Motor neuron (in vitro differentiated cells): ENCODE measurements around the gene PKIG. TPM values are rescaled to one million over a fixed set of nuclear protein-coding genes. Genes with fewer than 3 reads are reported as not detected.
"Not testable (repeated sequence)": the region's sequence is repeated elsewhere in the genome, so short reads cannot be mapped to it uniquely, and the experiment has no call there.

Source experiments
- ATAC-seq, 8 experiments: fragments of 200-7000 bp; cut with Tn5 transposase; replicated peaks in 6 of 8; 2 replicates each; pipeline ENCODE4 v1.8.0; 2021; ENCODE audit warnings: mild to moderate bottlenecking in 8 of 8, moderate library complexity in 8 of 8
- H3K27ac ChIP-seq, 2 donors: fragments of 250-450 bp; sonication (Bioruptor Pico); 2 replicates each; pipeline ENCODE4 v1.9.0; 2021; ENCODE audit warnings: antibody characterized with exemption in 2 of 2, mild to moderate bottlenecking in 2 of 2, moderate library complexity in 1 of 2
- H3K4me1 ChIP-seq, 2 donors: fragments of 250-450 bp; sonication (Bioruptor Pico); replicated peaks in 1 of 2; 2 replicates each; pipeline ENCODE4 v1.6.1; 2021; ENCODE audit warnings: antibody characterized with exemption in 2 of 2, mild to moderate bottlenecking in 2 of 2, moderate library complexity in 1 of 2
- H3K4me3 ChIP-seq, 5 donors: fragments of 250-450 bp; sonication (Bioruptor Pico); 2 replicates each; pipeline ENCODE4 v1.9.0; 2021; ENCODE audit warnings: antibody characterized with exemption in 5 of 5, mild to moderate bottlenecking in 5 of 5, moderate library complexity in 4 of 5
- WGBS, 10 experiments: fragments of 450-650 bp; shearing (Covaris generic); methylation state at CpG; one replicate each; pipeline ENCODE4 v1.0.0; 2022; 5-methylcytosine and 5-hydroxymethylcytosine counted together
- in situ Hi-C, 9 experiments: fragments of 400-800 bp; cut with MboI; loops; one replicate each; pipeline ENCODE4 v1.15.0; 2021; ENCODE audit warnings: low sequenced_read_pairs in 9 of 9, low pct_unique_long_range_greater_than_20kb in 2 of 9; ENCODE audit not compliant: unreplicated experiment in 9 of 9
- total RNA-seq, 8 experiments: library from RNA; unstranded; fragments of 300-600 nt; gene quantifications; 2 replicates each; pipeline versions ENCODE4 v1.2.3 to v1.2.4, GENCODE V29; 2022

PKIG gene
- total RNA-seq, 8 experiments from 2014 or later: 16.5 to 92.6 (median 28.5) TPM

DNA sequence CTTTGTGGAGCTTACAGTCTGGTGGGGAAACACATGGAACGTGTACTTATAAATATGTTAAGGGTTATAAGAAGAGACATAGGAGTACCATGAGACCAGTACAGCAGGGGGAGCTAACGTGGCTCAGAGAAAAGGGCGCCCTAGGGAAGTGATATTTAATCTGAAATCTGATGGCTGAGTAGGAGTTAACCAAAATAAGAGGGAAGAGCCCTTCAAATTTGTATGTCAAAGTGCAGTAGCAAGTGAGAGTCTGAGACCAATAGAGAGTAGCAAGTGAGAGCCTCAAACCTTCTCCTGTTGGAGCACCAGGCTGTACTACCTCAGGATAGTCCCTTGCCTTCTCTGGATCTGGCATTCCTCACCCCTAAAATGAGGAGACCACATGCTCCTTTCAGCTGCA, 6.1 kb upstream of the PKIG start:
- in situ Hi-C loops: no loop called here
- H3K4me3 ChIP-seq: no peak overlapping the region
- ATAC-seq: peak in 2 of 8 experiments; percentile 10 to 56
- no peak overlapping the region for H3K27ac ChIP-seq
- 54 to 100% (median 89%) methylated on average over 2 to 3 of the region's 3 CpGs; no CpG with 5 or more reads in 4 of the 10 experiments for WGBS, 10 experiments
- H3K4me1 ChIP-seq: peaks cover 8 to 25% of the 10 kb centered on the region in 2 donors

DNA sequence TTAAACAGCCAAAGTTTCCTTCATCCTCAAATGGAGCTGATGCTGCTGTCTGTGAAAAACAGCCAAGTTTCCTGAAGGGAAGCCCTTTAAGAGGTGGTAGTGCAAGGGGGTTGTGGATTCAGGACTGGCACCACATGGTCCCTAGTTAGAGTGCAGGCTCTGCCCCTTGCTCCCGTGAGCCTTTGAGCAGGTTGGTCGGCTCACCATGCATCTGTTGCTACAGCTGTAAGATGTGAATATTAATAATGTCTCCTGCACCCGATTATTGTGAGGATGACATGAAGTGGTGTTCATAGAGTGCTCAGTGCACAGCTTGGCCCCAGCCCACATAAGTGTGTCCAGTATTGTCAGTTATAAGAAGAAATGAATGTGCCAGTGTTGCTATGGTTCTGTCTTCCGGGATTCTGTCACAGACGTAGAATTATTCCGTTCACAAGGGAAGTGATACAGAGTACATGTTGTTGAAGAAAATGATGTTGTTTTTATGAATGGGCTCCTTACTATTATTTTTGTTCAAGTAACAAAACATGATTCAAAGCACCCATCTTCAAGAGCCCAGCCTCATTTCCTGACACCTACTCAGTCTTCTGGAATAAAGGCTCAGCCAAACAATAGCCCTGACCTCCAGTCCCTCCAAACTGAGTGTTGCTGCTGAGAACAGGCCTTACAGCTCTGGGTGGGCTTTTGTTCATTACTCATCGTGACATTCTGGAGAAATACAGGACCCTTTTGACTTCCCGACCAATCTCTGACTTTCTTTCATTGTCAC, 2.9 kb upstream of the PKIG start:
- Histone ChIP-seq H3K27ac (peak overlapping the region in 1 of 2 donors; percentile 52), H3K4me3 (no peak overlapping the region), H3K4me1 (peaks cover 8 to 31% of the 10 kb centered on the region in 2 donors)
- peak in 5 of 8 experiments; percentile 51 to 81 (median 62) for ATAC-seq
- in situ Hi-C loops: no loop called here
- 0 to 92% (median 19%) methylated on average over 1 to 7 of the region's 8 CpGs; no CpG with 5 or more reads in 4 of the 10 experiments for WGBS, 10 experiments

DNA sequence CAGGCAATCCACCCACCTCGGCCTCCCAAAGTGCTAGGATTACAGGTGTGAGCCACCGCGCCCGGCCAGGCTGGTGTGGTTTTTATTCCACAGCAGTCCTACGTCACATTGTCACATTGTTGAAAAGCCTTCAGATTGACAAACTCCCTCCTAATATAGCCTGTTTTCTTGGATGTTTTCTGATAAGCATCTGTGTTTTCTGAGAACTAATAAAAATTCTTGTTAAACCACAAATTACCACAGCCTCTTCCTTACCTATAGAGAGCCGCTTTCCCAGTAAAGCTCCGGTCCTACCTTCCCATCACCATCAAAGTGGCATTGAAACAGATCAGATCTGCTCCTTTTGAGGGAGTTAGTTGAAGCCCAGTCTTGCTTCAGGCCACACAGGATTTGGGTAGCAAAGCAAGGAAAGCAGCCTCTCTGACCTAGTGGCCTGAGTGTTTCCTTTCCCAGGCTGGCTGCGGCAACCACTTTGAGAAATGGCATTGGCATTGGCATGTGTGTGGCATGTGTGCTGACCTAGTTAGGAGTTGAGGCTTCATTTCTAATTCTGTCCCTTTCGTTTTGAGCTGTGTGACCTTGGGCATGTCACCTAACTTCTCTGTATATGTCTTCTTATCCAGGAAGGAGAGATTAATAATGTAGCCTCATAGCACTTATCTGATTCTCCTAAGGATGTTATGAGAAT, 1.7 kb upstream of the PKIG start:
- ATAC-seq: no peak
- in situ Hi-C loops: no loop called here
- Histone ChIP-seq H3K4me3 (no peak overlapping the region), H3K27ac (peak overlapping the region in 1 of 2 donors; percentile 53), H3K4me1 (peaks cover 8 to 35% of the 10 kb centered on the region in 2 donors)
- WGBS, 10 experiments: 70 to 100% (median 95%) methylated on average over 1 to 7 of the region's 9 CpGs; no CpG with 5 or more reads in 1 of the 10 experiments

DNA sequence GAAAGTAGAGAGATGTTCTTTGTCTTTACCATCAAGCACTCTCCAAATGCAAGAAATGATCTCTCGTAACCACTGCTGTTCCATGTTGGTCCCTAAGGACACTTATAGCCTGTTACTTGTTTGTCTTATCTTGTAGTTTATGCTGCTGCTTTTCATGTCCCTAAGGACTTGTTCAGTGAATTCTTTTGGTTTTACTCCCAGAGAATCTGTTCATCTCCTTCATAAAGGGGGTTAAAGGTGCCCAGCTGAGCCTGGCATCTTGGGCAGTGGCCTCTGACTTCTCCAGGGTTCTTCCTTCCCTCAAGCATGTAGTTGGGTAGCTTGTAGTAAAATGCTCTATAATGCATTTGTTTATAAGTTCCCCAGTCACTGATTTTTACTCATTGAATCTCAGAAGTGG, 864 bp upstream of the PKIG start:
- H3K4me3 ChIP-seq: no peak overlapping the region
- no peak overlapping the region for H3K27ac ChIP-seq
- 100% methylated on average over 1 of the region's 1 CpG; no CpG with 5 or more reads in 5 of the 10 experiments for WGBS, 10 experiments
- in situ Hi-C loops: no loop called here
- peaks cover 8 to 38% of the 10 kb centered on the region in 2 donors for H3K4me1 ChIP-seq
- ATAC-seq: no peak

DNA sequence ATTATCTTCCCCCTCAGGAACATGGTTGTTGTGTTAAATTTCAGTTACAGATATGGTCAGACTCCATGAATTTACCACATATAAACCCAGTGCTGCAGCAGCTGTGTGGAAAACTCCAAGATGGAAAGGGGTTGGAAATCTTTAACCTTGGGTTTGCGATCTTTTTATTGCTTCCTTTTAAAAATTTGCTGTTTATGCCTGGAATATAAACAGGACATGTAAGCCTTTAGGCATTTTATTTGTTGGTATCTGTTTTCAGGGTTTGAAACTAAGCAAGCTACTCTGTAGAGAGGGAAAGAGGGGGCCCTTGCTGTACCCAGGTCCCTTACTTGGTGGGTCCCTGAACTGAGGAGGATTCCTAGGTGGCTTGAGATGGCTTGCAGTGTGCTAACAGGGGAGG, 778 bp downstream of the PKIG start:
- Histone ChIP-seq H3K4me3 (no peak overlapping the region), H3K27ac (no peak overlapping the region), H3K4me1 (peaks cover 8 to 43% of the 10 kb centered on the region in 2 donors)
- in situ Hi-C loops: no loop called here
- no peak for ATAC-seq
- WGBS, 10 experiments: 0 to 100% (median 73%) methylated on average over 1 of the region's 1 CpG; no CpG with 5 or more reads in 4 of the 10 experiments

DNA sequence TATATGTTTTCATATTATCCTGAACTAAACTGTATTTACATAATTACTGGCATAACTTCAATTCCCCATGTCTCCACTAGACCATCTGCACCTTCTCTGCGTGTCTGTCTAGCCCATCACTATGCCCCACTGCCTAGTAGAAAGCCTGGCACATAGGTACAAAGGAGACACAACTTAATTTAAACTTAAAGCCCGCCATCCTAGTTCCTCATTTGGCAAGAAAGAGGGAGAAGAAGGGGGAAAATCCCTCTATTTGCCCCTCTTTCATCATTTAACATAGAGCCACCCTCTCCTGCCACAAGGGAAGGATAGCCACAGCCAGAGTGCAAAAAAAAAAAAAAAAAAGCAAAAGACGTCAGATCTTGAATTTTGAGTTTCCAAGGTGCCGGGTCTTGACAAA, 1.8 kb downstream of the PKIG start:
- Histone ChIP-seq H3K27ac (no peak overlapping the region), H3K4me3 (no peak overlapping the region), H3K4me1 (peaks cover 8 to 41% of the 10 kb centered on the region in 2 donors)
- ATAC-seq: no peak
- WGBS, 10 experiments: 75 to 100% (median 95%) methylated on average over 1 to 4 of the region's 4 CpGs; no CpG with 5 or more reads in 2 of the 10 experiments
- in situ Hi-C loops: no loop called here

DNA sequence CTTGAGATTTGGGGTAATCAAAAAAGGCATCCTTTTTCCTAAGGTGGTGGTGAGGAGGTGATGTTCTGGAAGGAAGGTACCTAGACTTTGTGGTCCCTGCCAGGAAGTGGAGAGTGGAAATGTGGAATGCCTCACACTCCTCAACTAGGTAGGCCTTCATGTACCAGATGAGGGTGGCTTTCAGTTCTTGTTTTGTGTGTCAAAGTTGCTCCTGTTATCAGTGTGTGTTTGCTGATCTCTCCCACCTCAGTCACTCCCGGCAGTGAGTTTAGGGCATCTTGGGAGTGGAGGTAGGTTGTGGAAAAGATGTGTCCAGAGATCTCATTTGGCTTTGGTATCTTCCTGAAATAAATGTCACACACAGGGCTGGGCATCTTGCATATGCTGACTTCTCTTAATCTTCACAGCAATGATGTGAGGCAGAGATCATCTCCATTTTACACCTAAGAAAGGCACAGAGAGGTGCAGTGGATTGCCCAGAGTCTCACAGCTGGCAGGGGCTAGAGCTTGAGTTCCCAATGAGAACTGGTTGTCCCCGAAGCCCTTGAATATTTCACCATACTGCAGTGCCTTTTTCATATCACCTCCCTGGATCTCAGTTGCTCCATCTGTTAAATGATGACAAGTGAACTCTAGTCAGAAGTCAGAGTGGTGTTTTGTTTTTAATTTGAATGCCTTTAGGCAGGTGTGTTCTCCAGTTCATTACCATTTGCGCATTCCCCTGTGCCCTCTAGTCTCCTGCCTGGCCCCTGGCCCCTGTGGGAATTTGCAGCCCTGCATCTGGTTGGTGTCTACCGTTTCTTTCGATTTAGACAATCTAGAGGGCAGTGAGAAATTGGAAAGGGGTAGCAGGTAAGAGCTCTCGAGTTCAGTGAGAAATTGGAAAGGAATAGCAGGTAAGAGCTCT, 2.9 kb downstream of the PKIG start:
- 20 to 100% (median 68%) methylated on average over 1 to 6 of the region's 6 CpGs; no CpG with 5 or more reads in 1 of the 10 experiments for WGBS, 10 experiments
- ATAC-seq: peak in 2 of 8 experiments; percentile 11 to 12
- H3K27ac ChIP-seq: no peak overlapping the region
- in situ Hi-C loops: no loop called here
- no peak overlapping the region for H3K4me3 ChIP-seq
- peaks cover 0 to 32% of the 10 kb centered on the region in 2 donors for H3K4me1 ChIP-seq

DNA sequence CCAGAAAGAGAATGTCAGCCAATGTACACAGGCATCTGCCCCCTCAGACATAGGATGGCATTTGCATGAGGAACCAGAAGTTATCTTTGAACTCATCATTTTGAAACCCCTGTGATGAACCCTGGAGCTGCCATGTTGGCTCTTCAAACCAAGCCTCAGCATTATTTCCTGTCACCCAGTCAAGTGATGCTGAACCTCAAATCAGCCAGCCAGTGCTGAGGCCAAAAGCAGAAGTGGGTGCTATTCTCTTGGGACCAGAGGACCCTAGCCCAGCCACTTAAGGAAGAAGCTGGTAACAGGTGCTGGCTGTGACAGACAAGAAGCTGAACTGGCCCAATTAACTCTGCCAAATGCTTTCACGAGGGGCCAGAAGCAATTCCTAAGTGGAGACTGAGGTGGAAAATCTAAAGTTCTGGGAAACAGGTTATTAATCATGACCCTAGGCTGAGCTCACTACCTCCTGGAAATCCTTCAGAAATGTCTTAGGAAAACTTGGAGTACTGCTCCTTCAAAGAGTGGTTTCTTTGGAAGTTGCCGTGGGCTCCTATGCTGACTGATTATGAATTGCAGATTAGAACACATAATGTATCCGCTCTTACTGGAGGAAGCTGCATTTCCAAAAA, 4.0 kb downstream of the PKIG start:
- peak in 2 of 8 experiments; percentile 12 to 67 for ATAC-seq
- no peak overlapping the region for H3K4me3 ChIP-seq
- H3K4me1 ChIP-seq: peaks cover 0 to 30% of the 10 kb centered on the region in 2 donors
- no peak overlapping the region for H3K27ac ChIP-seq
- WGBS, 10 experiments: 0 to 100% (median 77%) methylated on average over 1 to 3 of the region's 3 CpGs; no CpG with 5 or more reads in 2 of the 10 experiments
- in situ Hi-C loops: no loop called here

DNA sequence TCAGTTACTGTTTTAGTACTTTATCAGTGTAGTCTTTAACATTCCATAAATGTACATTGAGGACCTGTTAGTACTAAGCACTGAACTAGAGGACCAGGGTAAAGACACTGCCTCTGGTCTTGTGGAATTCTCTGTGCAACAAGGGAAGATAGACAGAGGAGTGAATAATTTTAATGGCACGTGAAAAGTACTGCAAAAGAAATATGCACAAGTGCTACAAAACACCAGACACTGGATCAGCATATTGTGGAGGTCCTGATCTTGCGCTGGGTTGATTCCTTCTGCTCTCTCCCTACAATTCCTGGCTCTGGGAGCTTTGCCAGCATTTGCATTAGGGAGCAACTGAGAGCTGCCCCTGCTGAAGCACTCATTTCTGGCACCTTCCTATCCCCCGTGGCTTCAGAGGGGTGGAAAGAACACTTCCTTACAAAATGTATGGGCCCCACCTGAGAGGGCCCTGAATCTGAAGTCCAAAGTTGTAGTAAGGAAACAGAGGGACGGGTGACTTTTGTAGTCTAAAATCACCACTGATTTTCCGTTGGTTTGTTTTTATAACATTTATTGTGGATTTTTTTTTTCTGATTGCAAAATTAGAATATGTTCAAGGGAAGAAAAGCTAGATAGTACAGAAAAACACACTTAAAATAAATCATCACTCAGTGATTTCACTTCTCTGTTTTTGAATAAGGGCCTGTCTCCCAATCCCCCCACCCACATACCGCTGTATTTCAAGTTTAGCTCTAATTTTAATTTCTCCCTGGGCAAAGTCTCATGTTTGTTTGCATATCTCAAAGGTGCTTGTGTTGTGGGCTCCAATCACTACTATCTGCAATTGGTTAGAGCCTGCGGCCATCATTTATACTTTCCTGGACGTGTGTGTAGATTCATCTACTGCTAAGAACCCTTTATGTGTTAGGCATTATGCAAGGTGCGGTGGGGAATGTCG, 4.9 kb downstream of the PKIG start:
- WGBS, 10 experiments: 40 to 100% (median 85%) methylated on average over 2 to 8 of the region's 10 CpGs
- ATAC-seq: peak in 2 of 8 experiments; percentile 14 to 55
- in situ Hi-C loops: no loop called here
- H3K4me1 ChIP-seq: peaks cover 0 to 22% of the 10 kb centered on the region in 2 donors
- no peak overlapping the region for H3K27ac ChIP-seq
- H3K4me3 ChIP-seq: no peak overlapping the region

DNA sequence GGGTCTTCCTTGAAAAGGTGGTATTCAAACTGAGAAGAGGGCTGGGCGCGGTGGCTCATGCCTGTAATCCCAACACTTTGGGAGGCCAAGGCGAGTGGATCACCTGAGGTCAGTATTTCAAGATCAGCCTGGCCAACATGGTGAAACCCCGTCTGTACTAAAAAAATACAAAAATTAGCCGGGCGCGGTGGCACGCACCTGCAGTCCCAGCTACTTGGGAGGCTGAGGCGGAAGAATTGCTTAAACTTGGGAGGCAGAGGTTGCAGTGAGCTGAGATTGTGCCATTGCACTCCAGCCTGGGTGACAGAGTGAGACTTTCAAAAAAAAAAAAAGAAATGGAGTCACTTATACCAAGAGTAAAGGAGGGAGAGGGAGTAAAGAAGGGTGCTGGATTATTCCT, 5.9 kb downstream of the PKIG start:
- in situ Hi-C loops, H3K27ac ChIP-seq, H3K4me3 ChIP-seq, ATAC-seq: not testable (repeated sequence)
- peaks cover 0 to 12% of the 10 kb centered on the region in 2 donors for H3K4me1 ChIP-seq
- 85 to 100% (median 95%) methylated on average over 1 to 9 of the region's 9 CpGs; no CpG with 5 or more reads in 1 of the 10 experiments for WGBS, 10 experiments

DNA sequence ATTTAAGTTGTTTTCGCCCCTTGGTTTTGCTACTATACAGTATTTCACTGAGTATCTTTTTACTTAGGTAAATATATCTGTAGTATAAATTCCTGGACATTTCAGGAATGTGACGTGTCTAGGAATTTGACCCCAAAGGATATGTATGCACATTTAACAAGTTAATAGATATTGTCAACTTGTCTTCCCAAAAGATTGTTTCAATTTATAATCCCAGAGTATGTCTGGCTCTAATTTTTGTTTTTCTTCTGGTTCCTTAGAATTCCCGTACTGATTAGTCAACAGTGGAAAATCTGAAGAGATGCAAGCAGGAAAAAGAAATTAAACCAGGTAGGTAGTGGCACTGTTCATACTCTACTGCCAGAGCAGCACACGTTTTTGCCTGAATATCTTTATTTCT, 7.2 kb downstream of the PKIG start:
- no peak overlapping the region for H3K27ac ChIP-seq
- H3K4me1 ChIP-seq: peaks cover 0 to 12% of the 10 kb centered on the region in 2 donors
- WGBS, 10 experiments: 59 to 91% (median 75%) methylated on average over 3 to 4 of the region's 4 CpGs; no CpG with 5 or more reads in 1 of the 10 experiments
- no peak for ATAC-seq
- in situ Hi-C loops: no loop called here
- no peak overlapping the region for H3K4me3 ChIP-seq
